ENCODE measurements around the gene ETV2.
A peak's percentile ranks its signal among the peaks of the same experiment; 100 is the strongest.
"Not testable (repeated sequence)": the region's sequence is repeated elsewhere in the genome, so short reads cannot be mapped to it uniquely, and the experiment has no call there.

Gene ETV2, protein sequence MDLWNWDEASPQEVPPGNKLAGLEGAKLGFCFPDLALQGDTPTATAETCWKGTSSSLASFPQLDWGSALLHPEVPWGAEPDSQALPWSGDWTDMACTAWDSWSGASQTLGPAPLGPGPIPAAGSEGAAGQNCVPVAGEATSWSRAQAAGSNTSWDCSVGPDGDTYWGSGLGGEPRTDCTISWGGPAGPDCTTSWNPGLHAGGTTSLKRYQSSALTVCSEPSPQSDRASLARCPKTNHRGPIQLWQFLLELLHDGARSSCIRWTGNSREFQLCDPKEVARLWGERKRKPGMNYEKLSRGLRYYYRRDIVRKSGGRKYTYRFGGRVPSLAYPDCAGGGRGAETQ

DNA sequence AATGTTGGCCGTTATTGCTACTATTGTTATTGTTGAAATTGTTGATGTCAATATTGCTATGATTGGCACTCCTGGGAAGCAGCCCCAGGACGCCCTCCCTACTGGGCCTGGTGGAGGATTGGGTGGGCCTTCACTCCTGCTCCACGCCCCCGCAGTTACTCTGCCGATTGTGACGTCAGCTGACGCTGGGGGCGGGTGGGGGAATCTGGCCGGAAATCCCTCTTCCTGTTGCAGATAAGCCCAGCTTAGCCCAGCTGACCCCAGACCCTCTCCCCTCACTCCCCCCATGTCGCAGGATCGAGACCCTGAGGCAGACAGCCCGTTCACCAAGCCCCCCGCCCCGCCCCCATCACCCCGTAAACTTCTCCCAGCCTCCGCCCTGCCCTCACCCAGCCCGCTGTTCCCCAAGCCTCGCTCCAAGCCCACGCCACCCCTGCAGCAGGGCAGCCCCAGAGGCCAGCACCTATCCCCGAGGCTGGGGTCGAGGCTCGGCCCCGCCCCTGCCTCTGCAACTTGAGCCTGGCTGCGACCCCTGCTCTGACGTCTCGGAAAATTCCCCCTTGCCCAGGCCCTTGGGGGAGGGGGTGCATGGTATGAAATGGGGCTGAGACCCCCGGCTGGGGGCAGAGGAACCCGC is at the start of gene ETV2:
Gene ETV2 (plus strand): TSS at position 231 of the 637 bp plus-strand sequence. CDS start 716 bp downstream, outside the sequence.
- no peak for DNase-seq (ENCODE audit: low read depth in 2 of 2)

DNA sequence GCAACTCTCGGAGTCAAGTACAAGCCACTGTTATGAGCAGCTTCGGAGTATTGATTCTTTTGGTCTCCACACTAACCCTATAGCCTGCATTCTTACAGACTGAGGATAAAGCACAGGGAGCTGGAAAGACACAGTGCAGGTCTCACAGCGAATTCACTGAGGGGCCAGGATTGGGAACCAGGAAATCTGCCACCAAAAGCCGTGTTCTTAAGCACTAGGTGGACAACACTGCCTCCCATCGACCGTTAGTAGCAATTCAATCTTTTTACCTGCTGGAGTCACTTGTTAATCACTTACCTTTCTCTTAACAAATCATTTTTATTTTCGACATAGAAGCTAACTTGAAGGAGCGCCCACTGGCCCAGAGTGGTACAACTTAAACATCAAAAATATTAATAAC is 49.3 kb upstream of the ETV2 start:
- DNase-seq (ENCODE audit: low read depth in 2 of 2), result no peak

- DNase-seq (ENCODE audit: low read depth in 2 of 2), result not testable (repeated sequence)
Measured at GRCh38 chr19:35595026-35595425, 46.5 kb upstream of the ETV2 start.

GRCh38 chr19:35595928-35596327 is 45.6 kb upstream of the ETV2 start:
- no peak for DNase-seq (ENCODE audit: low read depth in 2 of 2)

DNA sequence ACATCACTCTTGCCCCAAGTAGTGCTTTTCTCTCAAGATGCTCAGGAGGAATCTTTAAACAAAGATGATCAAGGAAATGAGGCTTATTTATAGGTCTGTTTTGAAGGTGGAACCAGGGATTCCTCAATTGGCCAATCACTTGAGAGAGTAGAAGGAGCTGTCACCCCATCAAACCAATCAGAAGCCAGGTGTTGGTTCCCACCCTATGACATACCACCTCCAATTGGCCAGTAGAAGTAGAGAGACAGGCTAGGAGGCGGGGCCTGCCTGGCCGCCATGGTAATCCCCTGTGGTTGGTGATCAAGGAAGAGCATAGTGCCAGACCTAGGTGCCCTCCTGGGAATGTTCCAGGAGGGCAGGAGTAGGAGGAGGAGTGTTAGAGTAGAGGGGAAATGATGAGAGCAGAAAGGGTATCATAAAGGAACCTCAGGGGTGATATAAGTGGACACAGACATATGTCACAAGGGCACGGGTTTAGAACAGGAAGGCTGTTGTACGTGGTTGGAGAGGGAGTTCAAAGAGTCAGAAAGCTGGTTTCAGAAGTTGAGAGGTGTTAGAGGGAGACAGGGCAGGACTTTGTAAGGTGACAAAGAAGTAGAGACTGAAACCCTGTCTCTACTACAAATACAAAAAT is 45.1 kb upstream of the ETV2 start:
- DNase-seq (ENCODE audit: low read depth in 2 of 2), result no peak

DNA sequence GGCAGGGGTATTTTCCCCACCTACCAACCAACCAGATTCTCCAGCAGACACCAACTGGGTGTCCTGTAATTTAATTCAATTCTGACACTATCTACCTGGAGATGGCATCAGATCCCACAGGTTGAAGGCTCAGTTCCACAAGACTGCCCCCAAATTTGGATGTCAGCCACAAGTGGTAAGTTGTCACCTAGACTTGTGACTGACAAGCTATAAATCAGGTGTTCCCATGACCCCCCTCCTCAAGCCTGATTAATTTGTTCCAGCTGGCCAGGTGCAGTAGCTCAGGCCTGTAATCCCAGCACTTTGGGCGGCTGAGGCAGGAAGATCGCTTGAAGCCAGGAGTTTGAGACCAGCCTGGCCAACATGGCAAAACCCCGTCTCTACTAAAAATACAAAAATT is 39.6 kb upstream of the ETV2 start:
- DNase-seq (ENCODE audit: low read depth in 2 of 2), result no peak

- DNase-seq (ENCODE audit: low read depth in 2 of 2), result not testable (repeated sequence)
Measured at GRCh38 chr19:35604436-35604835, 37.1 kb upstream of the ETV2 start.

GRCh38 chr19:35607170-35607569 is 34.4 kb upstream of the ETV2 start:
- DNase-seq (ENCODE audit: low read depth in 2 of 2), result not testable (repeated sequence)

DNA sequence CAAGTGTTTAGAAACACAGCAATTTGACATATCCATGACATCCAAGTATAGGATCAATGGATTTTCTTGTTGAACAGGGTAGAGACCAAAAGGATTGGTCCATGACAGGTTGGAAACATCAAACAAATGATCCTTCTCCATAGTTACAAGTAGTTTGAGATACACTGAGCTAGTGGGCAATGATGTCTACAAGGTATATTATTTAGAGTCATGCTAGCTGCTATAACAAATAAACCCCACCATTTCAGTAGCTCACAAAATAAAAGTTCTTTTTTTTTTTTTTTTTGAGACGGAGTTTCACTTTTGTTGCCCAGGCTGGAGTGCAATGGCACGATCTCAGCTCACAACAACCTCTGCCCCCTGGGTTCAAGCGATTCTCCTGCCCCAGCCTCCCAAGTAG is 33.9 kb upstream of the ETV2 start:
- DNase-seq (ENCODE audit: low read depth in 2 of 2), result no peak

GRCh38 chr19:35608251-35608650 is 33.3 kb upstream of the ETV2 start:
- DNase-seq (ENCODE audit: low read depth in 2 of 2), result no peak

DNA sequence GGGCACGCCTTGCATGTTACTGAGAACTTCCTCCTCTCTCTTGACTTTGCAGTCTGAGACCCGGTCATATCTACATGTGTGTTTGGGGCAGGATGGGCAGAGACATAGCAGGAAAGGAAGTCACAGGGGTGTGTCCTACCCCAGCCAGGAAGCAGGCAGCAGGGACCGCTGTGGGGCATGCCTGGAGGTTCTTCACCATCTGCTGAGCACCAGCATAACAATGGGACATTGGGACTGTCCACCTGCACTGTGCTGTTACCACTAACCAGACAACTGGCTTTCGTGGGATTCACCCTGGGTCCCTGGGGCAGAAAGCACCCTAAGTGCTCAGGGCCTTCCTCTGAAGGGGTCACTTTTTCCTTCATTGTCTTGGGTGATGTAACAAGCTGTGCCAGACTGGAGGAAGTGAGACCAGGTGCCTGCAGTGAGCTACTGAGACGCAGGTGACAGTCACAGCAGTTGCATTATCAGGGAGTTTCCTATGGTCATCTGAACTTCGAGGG is 31.6 kb upstream of the ETV2 start:
- no peak for DNase-seq (ENCODE audit: low read depth in 2 of 2)

DNA sequence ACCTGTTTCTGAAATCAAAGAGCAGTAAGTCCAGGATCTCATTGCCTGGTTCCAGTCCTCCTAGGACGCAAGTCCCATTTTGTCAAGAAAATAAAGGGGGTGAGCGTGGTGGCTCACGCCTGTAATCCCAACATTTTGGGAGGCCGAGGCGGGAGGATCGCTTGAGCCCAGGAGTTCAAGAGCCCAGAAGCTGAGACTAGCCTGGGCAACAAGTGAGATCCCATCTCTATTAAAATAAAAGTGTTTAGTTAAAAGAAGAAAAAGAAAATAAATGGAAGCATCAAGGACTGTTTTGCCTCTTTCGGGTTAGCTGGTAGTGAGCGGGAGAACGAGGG is 29.4 kb upstream of the ETV2 start:
- DNase-seq (ENCODE audit: low read depth in 2 of 2), result no peak

GRCh38 chr19:35612559-35613321 is 28.8 kb upstream of the ETV2 start, which contains the start of gene HAUS5:
HAUS5 (plus strand) TSS chr19:35612735; CDS start chr19:35612795, 60 bp downstream.
- DNase-seq (ENCODE audit: low read depth in 2 of 2), result peak; percentile 91 to 93

GRCh38 chr19:35613574-35613973 is 28.0 kb upstream of the ETV2 start:
- no peak for DNase-seq (ENCODE audit: low read depth in 2 of 2)

DNA sequence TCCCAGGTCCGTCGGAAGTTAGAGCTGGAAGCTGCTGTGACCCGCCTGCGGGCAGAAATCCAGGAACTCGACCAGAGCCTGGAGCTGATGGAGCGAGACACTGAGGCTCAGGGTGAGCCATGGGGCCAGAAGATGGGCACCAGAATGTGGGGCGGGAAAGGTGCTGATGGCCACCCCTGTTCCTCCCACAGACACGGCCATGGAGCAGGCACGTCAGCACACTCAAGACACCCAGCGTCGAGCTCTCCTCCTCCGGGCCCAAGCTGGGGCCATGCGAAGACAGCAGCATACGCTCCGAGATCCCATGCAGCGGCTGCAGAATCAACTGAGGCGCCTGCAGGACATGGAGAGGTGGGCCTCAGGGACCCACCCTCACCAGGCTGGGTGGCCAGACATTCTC is 26.5 kb upstream of the ETV2 start:
- DNase-seq (ENCODE audit: low read depth in 2 of 2), result no peak

DNA sequence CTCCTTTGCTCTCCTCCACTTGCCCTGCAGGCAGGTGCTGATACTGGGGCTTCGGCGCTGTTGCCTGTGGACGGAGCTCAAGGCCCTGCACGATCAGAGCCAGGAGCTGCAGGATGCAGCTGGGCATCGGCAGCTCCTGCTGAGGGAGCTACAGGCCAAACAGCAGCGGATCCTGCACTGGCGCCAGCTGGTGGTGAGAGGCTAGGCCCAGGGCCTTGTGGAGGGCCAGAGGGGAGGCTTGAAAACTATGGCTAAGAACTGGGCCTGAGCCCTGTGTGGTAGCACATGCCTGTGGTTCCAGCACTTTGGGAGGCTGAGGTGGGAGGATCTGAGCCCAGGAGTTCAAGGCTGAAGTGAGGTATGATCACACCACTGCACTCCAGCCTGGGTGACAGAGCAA is 22.7 kb upstream of the ETV2 start:
- no peak for DNase-seq (ENCODE audit: low read depth in 2 of 2)

GRCh38 chr19:35619290-35619923 is 22.1 kb upstream of the ETV2 start:
- DNase-seq (ENCODE audit: low read depth in 2 of 2), result no peak

GRCh38 chr19:35620001-35620400 is 21.5 kb upstream of the ETV2 start:
- DNase-seq (ENCODE audit: low read depth in 2 of 2), result no peak

DNA sequence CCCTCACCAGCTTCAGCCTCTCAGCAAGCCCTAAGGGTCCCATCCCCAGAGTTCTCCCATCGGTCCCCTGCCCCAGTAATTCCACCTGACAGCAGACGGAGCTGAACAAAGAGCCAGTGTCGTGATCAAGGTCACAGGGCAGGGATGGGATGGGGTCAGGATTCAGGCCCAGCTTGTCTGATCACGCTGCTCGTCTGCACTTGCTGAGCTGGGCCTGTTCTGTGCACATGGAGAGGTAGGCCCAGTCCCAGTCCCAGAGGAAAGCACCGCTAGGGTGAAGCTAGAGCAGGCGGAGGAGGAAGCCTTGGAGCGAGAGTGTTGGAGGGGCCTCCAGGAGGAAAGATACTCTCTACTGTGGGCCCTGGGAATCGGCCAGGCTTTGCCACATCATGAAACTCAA is 19.8 kb upstream of the ETV2 start:
- DNase-seq (ENCODE audit: low read depth in 2 of 2), result no peak

- DNase-seq (ENCODE audit: low read depth in 2 of 2), result no peak
Measured at GRCh38 chr19:35622750-35623149, 18.8 kb upstream of the ETV2 start.

GRCh38 chr19:35623327-35624010 is 18.1 kb upstream of the ETV2 start:
- no peak for DNase-seq (ENCODE audit: low read depth in 2 of 2)
